Lower leg skin (tissue), 4 donors: Measurements from ENCODE around the gene TAPT1. TPM values are rescaled to one million over a fixed set of nuclear protein-coding genes. Genes with fewer than 3 reads are reported as not detected.

Experiments
- DNase-seq, 2 donors: peaks; one replicate each; pipeline ENCODE4 v3.0.0-alpha.2; 2019; ENCODE audit warnings: low spot score in 2 of 2
- H3K4me3 ChIP-seq: fragments of 200-600 bp; sonication (generic); 2 replicates; pipeline ENCODE4 v1.5.1; 2017; ENCODE audit warnings: mild to moderate bottlenecking, low read depth; ENCODE audit not compliant: poor library complexity, severe bottlenecking
- POLR2A ChIP-seq, 2 donors: fragments of 450-650 bp; IDR thresholded peaks; one replicate each; pipeline ENCODE4 v1.6.1; 2016 to 2017; ENCODE audit warnings: antibody characterized with exemption in 2 of 2, mild to moderate bottlenecking in 1 of 2, moderate library complexity in 1 of 2
- WGBS, 2 donors: methylation state at CpG; one replicate each; pipeline ENCODE4 v1.1.5; 2018; 5-methylcytosine and 5-hydroxymethylcytosine counted together
- intact Hi-C: fragments of 100-400 bp; cut with DNase I; formaldehyde crosslinking; loops from one replicate; pipeline ENCODE4 v1.15.0; 2023; ENCODE audit warnings: low total_unique reads
- total RNA-seq, 4 donors: library from RNA; depleted of rRNA; stranded (reverse); fragments of >200 nt; gene quantifications; one replicate each; pipeline ENCODE4 v1.1.0, GENCODE V29; 2016
- TF ChIP-seq, protein P1 (sequence below), 3 donors: fragments of 450-650 bp; IDR thresholded peaks; one replicate each; pipeline ENCODE4 v1.5.1; 2016; ENCODE audit warnings: antibody characterized with exemption in 3 of 3, mild to moderate bottlenecking in 3 of 3, moderate library complexity in 2 of 3

TAPT1 gene
- total RNA-seq, 4 donors from 2014 or later: 10.5 to 31.0 (median 18.7) TPM

DNA sequence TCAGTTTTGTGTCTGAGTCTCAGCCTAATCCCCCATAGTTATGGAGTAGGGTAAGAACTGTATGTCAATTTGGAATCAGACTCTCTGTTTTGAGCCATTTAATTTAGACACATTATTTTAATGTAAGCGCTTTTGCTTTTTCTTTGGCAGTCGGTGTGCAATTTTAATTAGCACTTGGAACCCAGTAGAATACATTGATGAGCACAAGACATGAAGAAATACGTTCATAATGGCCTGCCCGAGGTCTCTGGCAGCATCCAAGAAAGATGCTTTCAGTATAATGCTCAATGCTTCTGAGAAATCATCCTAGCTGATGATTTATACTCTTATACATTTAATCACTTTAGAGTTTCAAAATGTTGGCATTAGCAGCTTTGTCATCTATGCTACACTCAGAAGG is 8.9 kb upstream of the TAPT1 start:
- intact Hi-C loops: no loop called here
- TF ChIP-seq POLR2A (IDR thresholded peaks at IDR 0.05): no peak
- TF ChIP-seq, protein P1, sequence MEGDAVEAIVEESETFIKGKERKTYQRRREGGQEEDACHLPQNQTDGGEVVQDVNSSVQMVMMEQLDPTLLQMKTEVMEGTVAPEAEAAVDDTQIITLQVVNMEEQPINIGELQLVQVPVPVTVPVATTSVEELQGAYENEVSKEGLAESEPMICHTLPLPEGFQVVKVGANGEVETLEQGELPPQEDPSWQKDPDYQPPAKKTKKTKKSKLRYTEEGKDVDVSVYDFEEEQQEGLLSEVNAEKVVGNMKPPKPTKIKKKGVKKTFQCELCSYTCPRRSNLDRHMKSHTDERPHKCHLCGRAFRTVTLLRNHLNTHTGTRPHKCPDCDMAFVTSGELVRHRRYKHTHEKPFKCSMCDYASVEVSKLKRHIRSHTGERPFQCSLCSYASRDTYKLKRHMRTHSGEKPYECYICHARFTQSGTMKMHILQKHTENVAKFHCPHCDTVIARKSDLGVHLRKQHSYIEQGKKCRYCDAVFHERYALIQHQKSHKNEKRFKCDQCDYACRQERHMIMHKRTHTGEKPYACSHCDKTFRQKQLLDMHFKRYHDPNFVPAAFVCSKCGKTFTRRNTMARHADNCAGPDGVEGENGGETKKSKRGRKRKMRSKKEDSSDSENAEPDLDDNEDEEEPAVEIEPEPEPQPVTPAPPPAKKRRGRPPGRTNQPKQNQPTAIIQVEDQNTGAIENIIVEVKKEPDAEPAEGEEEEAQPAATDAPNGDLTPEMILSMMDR (IDR thresholded peaks at IDR 0.05): no peak
- DNase-seq: no peak
- H3K4me3 ChIP-seq: no peak overlapping the region
- 47 to 52% methylated on average over 4 of the region's 4 CpGs for WGBS, 2 donors

DNA sequence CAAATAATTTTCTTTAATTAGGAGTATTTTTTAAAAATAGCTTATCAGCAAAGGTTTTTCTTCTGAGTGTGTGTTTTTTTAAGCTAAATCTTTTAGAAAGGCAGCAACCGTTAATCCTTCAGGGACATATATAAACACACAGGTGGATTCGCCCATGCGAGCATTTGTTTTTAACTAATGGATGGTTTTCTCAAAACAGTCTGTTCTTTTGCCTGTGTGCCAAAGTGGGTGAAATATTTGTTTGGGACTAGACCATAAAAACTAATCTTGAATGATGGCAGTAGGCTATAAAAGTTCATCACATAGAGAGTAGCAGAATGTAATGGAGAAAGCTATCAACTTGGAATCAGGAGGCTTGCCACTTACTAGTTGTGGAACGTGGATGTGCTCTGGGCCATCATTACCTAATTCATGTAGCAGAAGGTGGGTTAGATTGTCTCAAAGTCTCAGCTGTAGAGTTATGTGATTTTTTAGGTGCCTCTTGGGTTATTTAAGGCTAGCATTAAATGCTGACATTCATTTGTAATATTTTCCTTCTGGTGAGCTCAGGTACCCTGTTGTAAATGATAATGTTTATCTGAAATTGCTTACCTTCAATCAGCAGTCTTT is 7.4 kb upstream of the TAPT1 start:
- H3K4me3 ChIP-seq: no peak overlapping the region
- intact Hi-C loops: no loop called here
- no peak for TF ChIP-seq POLR2A (IDR thresholded peaks at IDR 0.05)
- TF ChIP-seq, protein P1 (IDR thresholded peaks at IDR 0.05): no peak
- 92 to 94% methylated on average over 4 of the region's 4 CpGs for WGBS, 2 donors
- DNase-seq: no peak

DNA sequence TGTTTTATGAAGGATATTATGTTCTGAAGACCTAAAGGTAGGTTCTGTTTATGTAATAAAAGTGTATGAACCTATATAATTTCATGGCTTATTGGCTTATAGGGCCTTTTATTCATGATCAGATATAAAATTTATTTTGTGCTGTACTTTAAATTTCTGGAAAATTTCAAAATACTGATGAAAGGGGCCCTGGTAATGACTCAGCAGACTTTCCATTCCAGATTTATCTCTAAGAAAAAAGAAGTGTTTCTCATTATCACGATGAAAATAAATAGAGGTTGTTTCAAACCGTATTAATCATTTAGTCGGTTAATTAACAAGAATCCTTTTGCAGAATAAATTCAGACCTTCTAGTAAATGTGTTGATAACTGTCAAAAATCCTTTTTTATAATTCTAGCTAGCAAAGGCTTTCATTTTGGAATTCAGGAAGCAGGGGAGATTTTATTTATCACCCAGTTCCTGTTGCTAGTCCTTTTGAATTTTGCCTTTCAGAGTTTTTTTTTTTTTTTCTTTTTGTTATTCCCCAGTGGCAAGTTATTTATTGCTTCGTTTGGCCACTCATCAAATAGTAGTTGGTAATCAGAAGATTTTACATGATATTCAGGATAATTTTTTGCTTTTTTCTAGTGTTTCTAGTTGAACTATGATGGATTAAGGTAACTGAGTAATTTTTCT is 5.4 kb upstream of the TAPT1 start:
- DNase-seq: no peak
- TF ChIP-seq, protein P1 (IDR thresholded peaks at IDR 0.05): no peak
- no peak for TF ChIP-seq POLR2A (IDR thresholded peaks at IDR 0.05)
- intact Hi-C loops: no loop called here
- WGBS, 2 donors: 43 to 46% methylated on average over 4 of the region's 4 CpGs
- H3K4me3 ChIP-seq: no peak overlapping the region

DNA sequence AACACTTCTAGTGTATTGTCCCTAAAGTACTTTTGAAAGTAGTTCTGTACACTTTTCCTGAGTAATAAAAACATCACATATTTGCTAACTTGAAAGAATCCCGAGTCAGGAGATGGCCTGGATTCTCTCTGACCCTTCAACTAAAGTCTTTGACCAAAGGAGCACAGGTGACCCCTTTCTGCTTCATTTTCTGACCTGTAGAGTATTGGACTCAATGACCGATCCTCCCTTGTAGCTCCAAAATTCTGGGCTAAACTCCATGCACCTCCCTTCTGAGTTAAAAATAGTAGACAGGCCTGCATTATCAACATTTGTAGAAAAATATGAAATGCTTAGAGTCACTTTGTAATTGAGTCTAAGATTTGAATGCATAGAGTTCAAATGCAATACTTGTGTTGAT is 4.0 kb upstream of the TAPT1 start:
- 73 to 80% methylated on average over 2 of the region's 2 CpGs for WGBS, 2 donors
- no peak for DNase-seq
- H3K4me3 ChIP-seq: no peak overlapping the region
- TF ChIP-seq POLR2A (IDR thresholded peaks at IDR 0.05): no peak
- intact Hi-C loops: no loop called here

DNA sequence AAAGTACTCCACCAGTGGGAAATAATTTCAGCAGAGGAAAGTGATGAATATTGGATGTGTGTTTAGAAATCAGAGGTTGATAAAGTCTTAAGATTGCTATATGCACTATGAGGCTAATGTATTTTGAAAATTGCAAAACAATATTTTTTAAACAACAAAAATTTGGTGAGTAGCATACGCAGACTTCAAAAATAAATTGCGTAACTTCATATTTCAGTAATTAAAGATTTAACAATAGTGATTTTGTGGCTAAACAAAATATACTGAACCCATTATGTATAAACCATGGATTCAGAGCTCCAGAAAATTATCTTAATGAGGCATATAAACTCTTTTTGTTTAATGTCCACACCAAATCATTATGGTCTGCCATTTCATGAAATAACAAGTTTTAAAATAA is 3.3 kb upstream of the TAPT1 start:
- WGBS, 2 donors: 94 to 96% methylated on average over 2 of the region's 2 CpGs
- H3K4me3 ChIP-seq: no peak overlapping the region
- no peak for DNase-seq
- TF ChIP-seq POLR2A (IDR thresholded peaks at IDR 0.05): no peak
- TF ChIP-seq, protein P1 (IDR thresholded peaks at IDR 0.05): no peak
- intact Hi-C loops: no loop called here

DNA sequence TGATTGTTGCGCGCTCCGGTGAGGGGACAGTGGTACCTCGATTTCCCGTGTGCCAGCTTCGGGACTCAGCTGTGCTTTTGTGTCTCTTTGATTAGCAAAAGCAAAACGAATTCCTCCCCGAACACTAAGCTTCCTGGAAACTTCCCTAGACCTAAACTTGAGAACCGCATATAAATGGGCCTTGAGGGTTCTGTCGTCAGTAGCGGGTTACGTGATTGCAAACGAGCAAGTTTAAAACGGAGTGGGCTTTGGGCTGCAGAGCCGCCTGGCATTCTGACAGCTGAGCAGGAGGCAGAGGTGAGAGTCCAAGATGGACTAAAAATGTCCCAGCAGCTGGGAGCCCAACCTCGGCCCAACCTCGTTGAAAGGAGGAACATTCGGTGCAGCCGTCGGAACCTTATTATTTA is 1.2 kb upstream of the TAPT1 start:
- intact Hi-C loops: no loop called here
- peak; percentile 32 to 88 for DNase-seq
- peak overlapping the region; percentile 86 for H3K4me3 ChIP-seq
- 4% methylated on average over 20 of the region's 20 CpGs for WGBS, 2 donors
- TF ChIP-seq, protein P1 (IDR thresholded peaks at IDR 0.05): no peak
- no peak for TF ChIP-seq POLR2A (IDR thresholded peaks at IDR 0.05)
